ENCODE measurements around the gene SRD5A3.

The SRD5A3 gene

DNA sequence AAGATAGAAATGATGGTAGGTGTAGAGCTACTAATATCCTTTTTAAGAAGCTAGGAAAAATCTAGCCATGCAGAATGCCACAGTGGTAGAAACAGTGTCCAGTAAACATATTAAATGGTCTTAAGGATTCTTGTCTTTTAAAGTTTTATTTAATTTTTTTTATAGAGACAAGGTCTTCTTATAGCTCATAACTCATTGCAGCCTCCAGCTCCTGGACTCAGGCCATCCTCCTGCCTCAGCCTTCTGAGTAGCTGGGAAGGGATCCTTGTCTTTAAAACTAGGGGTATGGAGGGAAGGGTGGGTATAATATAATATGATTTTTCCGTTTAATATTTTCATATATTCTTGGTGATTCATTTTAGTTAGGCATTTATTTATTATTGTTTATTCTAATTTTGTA is 53.5 kb downstream of the SRD5A3 start:
- Histone ChIP-seq H3K27me3 (ENCODE audit: control insufficient read depth in 2 of 2, insufficient read depth in 2 of 2, low read length in 2 of 2) (no peaks in the 10 kb centered on the region), H3K4me3 (ENCODE audit: low read length in 2 of 2) (no peak overlapping the region), H3K4me1 (ENCODE audit: control insufficient read depth in 2 of 2, insufficient read depth in 2 of 2, low read length in 2 of 2) (peaks cover 16 to 24% of the 10 kb centered on the region in 2 donors), H3K36me3 (ENCODE audit: control insufficient read depth in 2 of 2, insufficient read depth in 2 of 2, low read length in 2 of 2) (peaks cover 3 to 4% of the 10 kb centered on the region in 2 donors), H3K9me3 (ENCODE audit: control insufficient read depth in 2 of 2, low read length in 2 of 2) (no peaks in the 10 kb centered on the region), H3K27ac (ENCODE audit: low read depth in 2 of 2, low read length in 2 of 2) (no peak overlapping the region), H3K9ac (ENCODE audit: low read depth in 1 of 2, low read length in 2 of 2) (no peak overlapping the region)

- no peak overlapping the region for H3K9ac ChIP-seq (ENCODE audit: low read depth in 1 of 2, low read length in 2 of 2)
- H3K4me3 ChIP-seq (ENCODE audit: low read length in 2 of 2), result no peak overlapping the region
- no peaks in the 10 kb centered on the region for H3K4me1 ChIP-seq (ENCODE audit: control insufficient read depth in 2 of 2, insufficient read depth in 2 of 2, low read length in 2 of 2)
- no peak overlapping the region for H3K27ac ChIP-seq (ENCODE audit: low read depth in 2 of 2, low read length in 2 of 2)
- H3K9me3 ChIP-seq (ENCODE audit: control insufficient read depth in 2 of 2, low read length in 2 of 2), result no peaks in the 10 kb centered on the region
- H3K27me3 ChIP-seq (ENCODE audit: control insufficient read depth in 2 of 2, insufficient read depth in 2 of 2, low read length in 2 of 2), result no peaks in the 10 kb centered on the region
- peaks cover 14 to 17% of the 10 kb centered on the region in 2 donors for H3K36me3 ChIP-seq (ENCODE audit: control insufficient read depth in 2 of 2, insufficient read depth in 2 of 2, low read length in 2 of 2)
Observed at GRCh38 chr4:55405073-55405472, 59.0 kb downstream of the SRD5A3 start.

DNA sequence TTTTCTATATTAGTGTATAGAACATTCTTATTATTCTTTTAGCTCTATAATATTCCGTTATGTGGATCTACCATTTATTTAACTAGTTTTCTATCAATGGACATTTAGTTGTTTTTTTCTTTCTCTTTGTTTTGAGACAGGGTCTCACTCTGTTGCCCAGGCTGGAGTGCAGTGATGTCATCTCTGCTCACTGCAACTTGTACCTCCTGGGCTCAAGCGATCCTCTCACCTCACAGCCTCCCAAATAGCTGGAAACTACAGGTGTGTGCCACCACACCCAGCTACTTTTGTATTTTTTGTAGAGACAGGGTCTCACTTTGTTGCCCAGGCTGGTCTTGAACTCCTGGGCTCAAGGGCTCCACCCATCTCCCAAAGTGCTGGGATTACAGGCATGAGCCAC is 60.5 kb downstream of the SRD5A3 start:
- Histone ChIP-seq H3K9ac (ENCODE audit: low read depth in 1 of 2, low read length in 2 of 2) (no peak overlapping the region), H3K4me3 (ENCODE audit: low read length in 2 of 2) (no peak overlapping the region), H3K4me1 (ENCODE audit: control insufficient read depth in 2 of 2, insufficient read depth in 2 of 2, low read length in 2 of 2) (no peaks in the 10 kb centered on the region), H3K36me3 (ENCODE audit: control insufficient read depth in 2 of 2, insufficient read depth in 2 of 2, low read length in 2 of 2) (peaks cover 14 to 17% of the 10 kb centered on the region in 2 donors), H3K9me3 (ENCODE audit: control insufficient read depth in 2 of 2, low read length in 2 of 2) (no peaks in the 10 kb centered on the region), H3K27me3 (ENCODE audit: control insufficient read depth in 2 of 2, insufficient read depth in 2 of 2, low read length in 2 of 2) (no peaks in the 10 kb centered on the region), H3K27ac (ENCODE audit: low read depth in 2 of 2, low read length in 2 of 2) (no peak overlapping the region)

GRCh38 chr4:55407119-55407518 is 61.1 kb downstream of the SRD5A3 start:
- Histone ChIP-seq H3K9ac (ENCODE audit: low read depth in 1 of 2, low read length in 2 of 2) (no peak overlapping the region), H3K9me3 (ENCODE audit: control insufficient read depth in 2 of 2, low read length in 2 of 2) (no peaks in the 10 kb centered on the region), H3K4me3 (ENCODE audit: low read length in 2 of 2) (no peak overlapping the region), H3K4me1 (ENCODE audit: control insufficient read depth in 2 of 2, insufficient read depth in 2 of 2, low read length in 2 of 2) (no peaks in the 10 kb centered on the region), H3K36me3 (ENCODE audit: control insufficient read depth in 2 of 2, insufficient read depth in 2 of 2, low read length in 2 of 2) (peaks cover 14 to 20% of the 10 kb centered on the region in 2 donors), H3K27me3 (ENCODE audit: control insufficient read depth in 2 of 2, insufficient read depth in 2 of 2, low read length in 2 of 2) (no peaks in the 10 kb centered on the region), H3K27ac (ENCODE audit: low read depth in 2 of 2, low read length in 2 of 2) (no peak overlapping the region)

DNA sequence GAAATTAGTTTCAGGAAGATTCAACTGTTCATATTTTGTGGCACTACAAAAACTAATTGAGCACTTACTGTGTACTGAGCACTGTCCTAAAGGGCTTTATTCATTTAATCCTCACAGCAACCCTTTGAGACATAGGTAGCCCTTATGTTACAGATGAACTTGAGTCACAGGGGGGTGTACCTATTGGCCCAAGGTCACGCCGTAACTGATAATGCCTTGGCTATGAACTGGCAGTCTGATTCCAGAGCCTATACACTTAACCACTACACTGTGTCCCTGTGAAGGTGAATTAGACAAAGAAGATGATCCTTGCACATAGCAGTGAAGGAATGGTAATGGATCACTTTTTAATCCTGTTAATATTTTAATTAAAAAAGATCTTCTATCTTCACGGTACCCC is 61.7 kb downstream of the SRD5A3 start:
- Histone ChIP-seq H3K4me1 (ENCODE audit: control insufficient read depth in 2 of 2, insufficient read depth in 2 of 2, low read length in 2 of 2) (no peaks in the 10 kb centered on the region), H3K27me3 (ENCODE audit: control insufficient read depth in 2 of 2, insufficient read depth in 2 of 2, low read length in 2 of 2) (no peaks in the 10 kb centered on the region), H3K9me3 (ENCODE audit: control insufficient read depth in 2 of 2, low read length in 2 of 2) (no peaks in the 10 kb centered on the region), H3K4me3 (ENCODE audit: low read length in 2 of 2) (no peak overlapping the region), H3K27ac (ENCODE audit: low read depth in 2 of 2, low read length in 2 of 2) (no peak overlapping the region), H3K9ac (ENCODE audit: low read depth in 1 of 2, low read length in 2 of 2) (no peak overlapping the region), H3K36me3 (ENCODE audit: control insufficient read depth in 2 of 2, insufficient read depth in 2 of 2, low read length in 2 of 2) (peaks cover 14 to 20% of the 10 kb centered on the region in 2 donors)

DNA sequence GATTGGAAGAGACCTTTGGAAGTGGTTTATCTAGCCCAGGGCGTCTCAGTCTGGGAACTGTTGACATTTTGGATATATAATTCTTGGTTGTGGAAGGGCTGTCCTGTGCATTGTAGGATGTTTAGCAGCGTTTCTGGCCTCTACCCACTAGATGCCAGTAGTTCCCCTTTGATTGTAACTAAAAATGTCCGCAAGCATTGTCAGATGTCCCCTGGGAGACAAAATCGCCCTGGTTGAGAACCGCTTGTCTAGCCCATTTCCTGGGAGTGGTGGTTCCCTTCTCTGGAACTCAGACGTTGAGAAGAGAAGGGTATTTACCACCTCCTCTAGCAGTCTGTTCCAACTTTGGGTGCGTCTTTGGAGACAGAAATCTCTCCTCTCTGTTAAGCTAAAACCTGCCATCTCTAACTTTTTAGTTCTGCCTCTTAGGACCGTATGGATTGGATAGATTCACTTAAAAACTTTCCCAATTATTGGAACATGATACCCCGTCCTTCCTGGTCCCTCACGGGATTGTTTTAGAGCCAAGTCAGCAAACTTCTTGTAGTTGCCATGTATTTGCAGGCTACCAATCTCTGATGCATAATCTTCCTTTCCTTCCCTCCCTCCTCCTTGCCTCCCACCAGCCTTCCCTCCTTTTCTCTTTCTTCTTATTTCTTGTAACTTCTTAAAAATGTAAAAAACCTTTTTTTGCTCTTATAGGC is 63.6 kb downstream of the SRD5A3 start:
- no peaks in the 10 kb centered on the region for H3K9me3 ChIP-seq (ENCODE audit: control insufficient read depth in 2 of 2, low read length in 2 of 2)
- H3K4me3 ChIP-seq (ENCODE audit: low read length in 2 of 2), result no peak overlapping the region
- no peaks in the 10 kb centered on the region for H3K4me1 ChIP-seq (ENCODE audit: control insufficient read depth in 2 of 2, insufficient read depth in 2 of 2, low read length in 2 of 2)
- no peak overlapping the region for H3K9ac ChIP-seq (ENCODE audit: low read depth in 1 of 2, low read length in 2 of 2)
- no peak overlapping the region for H3K27ac ChIP-seq (ENCODE audit: low read depth in 2 of 2, low read length in 2 of 2)
- peaks cover 11 to 16% of the 10 kb centered on the region in 2 donors for H3K36me3 ChIP-seq (ENCODE audit: control insufficient read depth in 2 of 2, insufficient read depth in 2 of 2, low read length in 2 of 2)
- no peaks in the 10 kb centered on the region for H3K27me3 ChIP-seq (ENCODE audit: control insufficient read depth in 2 of 2, insufficient read depth in 2 of 2, low read length in 2 of 2)

GRCh38 chr4:55410431-55410830 is 64.4 kb downstream of the SRD5A3 start:
- Histone ChIP-seq H3K9ac (ENCODE audit: low read depth in 1 of 2, low read length in 2 of 2) (no peak overlapping the region), H3K36me3 (ENCODE audit: control insufficient read depth in 2 of 2, insufficient read depth in 2 of 2, low read length in 2 of 2) (peaks cover 6 to 11% of the 10 kb centered on the region in 2 donors), H3K27ac (ENCODE audit: low read depth in 2 of 2, low read length in 2 of 2) (no peak overlapping the region)

DNA sequence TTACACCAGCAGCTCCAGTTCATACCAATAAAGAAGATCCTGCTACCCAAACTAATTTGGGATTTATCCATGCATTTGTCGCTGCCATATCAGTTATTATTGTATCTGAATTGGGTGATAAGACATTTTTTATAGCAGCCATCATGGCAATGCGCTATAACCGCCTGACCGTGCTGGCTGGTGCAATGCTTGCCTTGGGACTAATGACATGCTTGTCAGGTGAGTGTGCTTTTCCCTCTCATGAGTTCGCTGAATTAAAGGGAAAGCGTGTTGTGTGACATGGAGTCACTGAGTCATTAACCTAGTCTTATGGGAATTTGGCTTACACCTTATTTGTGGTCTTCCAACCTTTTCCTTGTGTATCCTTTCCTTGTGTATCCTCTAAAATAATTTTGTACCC is 65.6 kb downstream of the SRD5A3 start:
- peaks cover 6 to 13% of the 10 kb centered on the region in 2 donors for H3K36me3 ChIP-seq (ENCODE audit: control insufficient read depth in 2 of 2, insufficient read depth in 2 of 2, low read length in 2 of 2)
- H3K4me1 ChIP-seq (ENCODE audit: control insufficient read depth in 2 of 2, insufficient read depth in 2 of 2, low read length in 2 of 2), result no peaks in the 10 kb centered on the region
- no peak overlapping the region for H3K27ac ChIP-seq (ENCODE audit: low read depth in 2 of 2, low read length in 2 of 2)

More at GRCh38 chr4:55410431-55410830, 64.4 kb downstream of the SRD5A3 start:
- H3K4me3 ChIP-seq (ENCODE audit: low read length in 2 of 2), result no peak overlapping the region
- no peaks in the 10 kb centered on the region for H3K9me3 ChIP-seq (ENCODE audit: control insufficient read depth in 2 of 2, low read length in 2 of 2)
- no peaks in the 10 kb centered on the region for H3K27me3 ChIP-seq (ENCODE audit: control insufficient read depth in 2 of 2, insufficient read depth in 2 of 2, low read length in 2 of 2)
- no peaks in the 10 kb centered on the region for H3K4me1 ChIP-seq (ENCODE audit: control insufficient read depth in 2 of 2, insufficient read depth in 2 of 2, low read length in 2 of 2)

GRCh38 chr4:55416176-55416575 is 70.1 kb downstream of the SRD5A3 start:
- H3K27ac ChIP-seq (ENCODE audit: low read depth in 2 of 2, low read length in 2 of 2), result no peak overlapping the region
- no peak overlapping the region for H3K9ac ChIP-seq (ENCODE audit: low read depth in 1 of 2, low read length in 2 of 2)
- peaks cover 27 to 36% of the 10 kb centered on the region in 2 donors for H3K36me3 ChIP-seq (ENCODE audit: control insufficient read depth in 2 of 2, insufficient read depth in 2 of 2, low read length in 2 of 2)
- H3K9me3 ChIP-seq (ENCODE audit: control insufficient read depth in 2 of 2, low read length in 2 of 2), result no peaks in the 10 kb centered on the region
- no peak overlapping the region for H3K4me3 ChIP-seq (ENCODE audit: low read length in 2 of 2)
- H3K27me3 ChIP-seq (ENCODE audit: control insufficient read depth in 2 of 2, insufficient read depth in 2 of 2, low read length in 2 of 2), result no peaks in the 10 kb centered on the region
- no peaks in the 10 kb centered on the region for H3K4me1 ChIP-seq (ENCODE audit: control insufficient read depth in 2 of 2, insufficient read depth in 2 of 2, low read length in 2 of 2)

More for the DNA sequence above, 65.6 kb downstream of the SRD5A3 start:
- H3K9ac ChIP-seq (ENCODE audit: low read depth in 1 of 2, low read length in 2 of 2), result no peak overlapping the region
- H3K27me3 ChIP-seq (ENCODE audit: control insufficient read depth in 2 of 2, insufficient read depth in 2 of 2, low read length in 2 of 2), result no peaks in the 10 kb centered on the region
- no peaks in the 10 kb centered on the region for H3K9me3 ChIP-seq (ENCODE audit: control insufficient read depth in 2 of 2, low read length in 2 of 2)
- no peak overlapping the region for H3K4me3 ChIP-seq (ENCODE audit: low read length in 2 of 2)
